Upper lobe of left lung (tissue), 4 donors: ENCODE measurements around the gene IL4.

Source experiments
- EP300 ChIP-seq, 4 donors: sonication (generic); formaldehyde crosslinking; IDR thresholded peaks; one replicate each; pipeline ENCODE4 v1.5.1; 2017; ENCODE audit warnings: antibody characterized with exemption in 4 of 4, control low read depth in 2 of 4
- POLR2A ChIP-seq, 4 donors: fragments of 450-650 bp; IDR thresholded peaks; one replicate each; pipeline ENCODE4 v1.5.1; 2016 to 2017; ENCODE audit warnings: antibody characterized with exemption in 4 of 4, mild to moderate bottlenecking in 2 of 4
- POLR2AphosphoS5 ChIP-seq, 2 donors: sonication (generic); formaldehyde crosslinking; IDR thresholded peaks; one replicate each; pipeline ENCODE4 v1.5.1; 2017; ENCODE audit warnings: antibody characterized with exemption in 2 of 2
- TF ChIP-seq, protein P1 (sequence below), 6 experiments: fragments of 450-650 bp in 4 of 6; fragments of 200-600 bp in 2 of 6; sonication (generic) in 2 of 6; IDR thresholded peaks; one replicate each; pipeline ENCODE4 v1.5.1; 2016 to 2019; ENCODE audit warnings: antibody characterized with exemption in 6 of 6

DNA sequence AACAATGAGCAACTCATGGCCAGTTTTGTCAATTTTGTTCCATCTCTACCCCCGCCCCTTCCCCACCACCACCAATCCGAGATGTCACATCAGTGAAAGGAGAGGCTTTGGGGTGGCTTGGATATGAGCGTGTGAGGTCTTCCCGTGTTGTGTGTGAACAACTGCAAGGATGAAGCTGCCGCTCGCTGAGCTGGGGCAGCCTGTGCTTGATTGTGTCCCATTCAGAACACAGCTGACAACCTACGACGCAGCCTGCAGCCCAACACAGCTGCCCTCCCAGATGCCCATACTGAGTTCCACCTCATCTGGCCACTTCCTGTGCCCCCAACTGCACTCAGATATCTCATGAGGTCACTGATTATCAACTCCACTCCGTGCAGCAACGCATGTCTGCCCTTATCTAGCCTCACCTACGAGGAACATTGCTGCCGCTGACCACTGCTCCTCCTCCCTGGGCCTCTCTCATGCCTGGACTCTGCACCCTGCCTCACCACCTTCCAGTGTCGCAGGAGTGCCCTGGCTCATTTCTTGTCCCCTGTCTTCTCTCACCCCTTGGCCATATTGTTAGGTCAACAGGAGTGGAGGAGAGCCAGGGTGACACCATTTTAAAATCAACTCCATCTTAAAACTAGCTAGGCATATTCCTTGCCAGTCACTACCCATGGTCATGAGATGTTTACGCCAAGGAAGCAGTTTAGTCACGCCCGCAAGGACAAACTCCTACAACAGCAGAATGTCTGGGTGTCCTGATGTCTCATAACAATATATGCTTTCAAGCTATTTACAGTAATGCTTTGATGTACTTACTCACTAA, 7.3 kb upstream of the IL4 start:
- TF ChIP-seq POLR2A (IDR thresholded peaks at IDR 0.05) (no peak), POLR2AphosphoS5 (IDR thresholded peaks at IDR 0.05) (no peak), EP300 (IDR thresholded peaks at IDR 0.05) (no peak)
- TF ChIP-seq, protein P1, sequence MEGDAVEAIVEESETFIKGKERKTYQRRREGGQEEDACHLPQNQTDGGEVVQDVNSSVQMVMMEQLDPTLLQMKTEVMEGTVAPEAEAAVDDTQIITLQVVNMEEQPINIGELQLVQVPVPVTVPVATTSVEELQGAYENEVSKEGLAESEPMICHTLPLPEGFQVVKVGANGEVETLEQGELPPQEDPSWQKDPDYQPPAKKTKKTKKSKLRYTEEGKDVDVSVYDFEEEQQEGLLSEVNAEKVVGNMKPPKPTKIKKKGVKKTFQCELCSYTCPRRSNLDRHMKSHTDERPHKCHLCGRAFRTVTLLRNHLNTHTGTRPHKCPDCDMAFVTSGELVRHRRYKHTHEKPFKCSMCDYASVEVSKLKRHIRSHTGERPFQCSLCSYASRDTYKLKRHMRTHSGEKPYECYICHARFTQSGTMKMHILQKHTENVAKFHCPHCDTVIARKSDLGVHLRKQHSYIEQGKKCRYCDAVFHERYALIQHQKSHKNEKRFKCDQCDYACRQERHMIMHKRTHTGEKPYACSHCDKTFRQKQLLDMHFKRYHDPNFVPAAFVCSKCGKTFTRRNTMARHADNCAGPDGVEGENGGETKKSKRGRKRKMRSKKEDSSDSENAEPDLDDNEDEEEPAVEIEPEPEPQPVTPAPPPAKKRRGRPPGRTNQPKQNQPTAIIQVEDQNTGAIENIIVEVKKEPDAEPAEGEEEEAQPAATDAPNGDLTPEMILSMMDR (IDR thresholded peaks at IDR 0.05) = no peak
